Endothelial cell of umbilical vein (primary cell): ENCODE results near the gene CHSY3. TPM values are rescaled to one million over a fixed set of nuclear protein-coding genes. Genes with fewer than 3 reads are reported as not detected.
A peak's percentile ranks its signal among the peaks of the same experiment; 100 is the strongest.

Source experiments
- BruUV-seq: library from RNA; stranded (reverse); fragments of 400-500 nt; replicated peaks from 2 replicates; lab custom pipeline; 2021; lab: Mats Ljungman, UMichigan
- CTCF ChIA-PET: fragments of 300-600, 350-600 bp; sonication (Branson Sonifier 250); formaldehyde crosslinking; loops from one replicate; lab custom pipeline; 2021; ENCODE audit warnings: antibody characterized with exemption, inconsistent platforms; lab: Charles Lee
- POLR2A ChIA-PET: fragments of 300-600, 350-600 bp; sonication (Branson Sonifier 250); formaldehyde crosslinking; loops from one replicate; lab custom pipeline; 2021; ENCODE audit warnings: antibody characterized with exemption, inconsistent platforms; lab: Charles Lee
- DNase-seq: peaks from one replicate; pipeline ENCODE4 v3.0.0-alpha.2; 2011; ENCODE audit warnings: low read depth, low spot score
- FAIRE-seq: peaks from 2 replicates; lab custom pipeline; 2011; peaks lifted over from hg19 to GRCh38; lab: Jason Lieb, UNC
- H2AFZ ChIP-seq: 2 replicates; pipeline ENCODE4 v1.6.0; 2012; ENCODE audit warnings: low read depth, low read length, control low read depth, inconsistent platforms
- H3K27ac ChIP-seq: 2 replicates; pipeline ENCODE4 v1.5.1; 2011; ENCODE audit warnings: low read depth, mild to moderate bottlenecking, control low read depth, low read length, moderate library complexity; ENCODE audit not compliant: insufficient read depth
- H3K27me3 ChIP-seq, 2 experiments: 2 replicates each; pipeline versions ENCODE4 v1.6.0 to v1.6.1; 2011; ENCODE audit warnings: low read length in 2 of 2, mixed read lengths in 1 of 2; ENCODE audit not compliant: control insufficient read depth in 2 of 2, insufficient read depth in 2 of 2
- H3K36me3 ChIP-seq, 2 experiments: 2 replicates in 1 of 2; 3 replicates in 1 of 2; pipeline ENCODE4 v1.5.1; 2011; ENCODE audit warnings: low read length in 2 of 2, mild to moderate bottlenecking in 1 of 2, moderate library complexity in 1 of 2; ENCODE audit not compliant: control insufficient read depth in 2 of 2, insufficient read depth in 2 of 2; ENCODE audit errors: extremely low read depth in 1 of 2
- H3K4me1 ChIP-seq: 3 replicates; pipeline ENCODE4 v1.5.1; 2011; ENCODE audit warnings: mild to moderate bottlenecking, low read length; ENCODE audit not compliant: control insufficient read depth, insufficient read depth; ENCODE audit errors: extremely low read depth
- H3K4me2 ChIP-seq: 2 replicates; pipeline ENCODE4 v1.6.1; 2011; ENCODE audit warnings: low read length, control low read depth, mixed read lengths; ENCODE audit not compliant: insufficient read depth
- H3K4me3 ChIP-seq, 3 experiments: fragments of 200-600 bp in 1 of 3; sonication (generic), shearing (Covaris generic) in 1 of 3; replicated peaks in 1 of 3; 2 replicates each; pipeline ENCODE4 v1.5.1; 2011 to 2016; ENCODE audit warnings: control low read depth in 3 of 3, low read length in 3 of 3, mild to moderate bottlenecking in 2 of 3, inconsistent platforms in 1 of 3, low read depth in 1 of 3, moderate library complexity in 1 of 3; ENCODE audit not compliant: insufficient read depth in 1 of 3
- H3K79me2 ChIP-seq: 2 replicates; pipeline ENCODE4 v1.6.0; 2012; ENCODE audit warnings: low read length, inconsistent platforms; ENCODE audit not compliant: control insufficient read depth, insufficient read depth
- H3K9ac ChIP-seq: replicated peaks from 2 replicates; pipeline ENCODE3; 2011; ENCODE audit warnings: low read length, control low read depth; ENCODE audit not compliant: insufficient read depth; ENCODE audit errors: extremely low read depth
- H3K9me1 ChIP-seq: replicated peaks from 3 replicates; pipeline ENCODE4 v1.6.0; 2011; ENCODE audit warnings: mild to moderate bottlenecking, low read length; ENCODE audit not compliant: control insufficient read depth, insufficient read depth; ENCODE audit errors: extremely low read depth
- H3K9me3 ChIP-seq: replicated peaks from 2 replicates; pipeline ENCODE4 v1.5.1; 2012; ENCODE audit warnings: low read length, inconsistent platforms; ENCODE audit not compliant: control insufficient read depth, insufficient read depth
- H4K20me1 ChIP-seq: replicated peaks from 2 replicates; pipeline ENCODE3; 2011; ENCODE audit warnings: mild to moderate bottlenecking, low read length; ENCODE audit not compliant: control insufficient read depth, insufficient read depth; ENCODE audit errors: extremely low read depth
- EZH2 ChIP-seq: IDR thresholded peaks from 2 replicates; pipeline ENCODE4 v1.6.1; 2012; ENCODE audit warnings: borderline replicate concordance, low read depth, mild to moderate bottlenecking, moderate library complexity, low read length, inconsistent platforms; ENCODE audit not compliant: severe bottlenecking
- FOS ChIP-seq: IDR thresholded peaks from 2 replicates; pipeline ENCODE4 v1.6.1; 2011; ENCODE audit warnings: mild to moderate bottlenecking, low read length, moderate library complexity, borderline replicate concordance; ENCODE audit not compliant: insufficient read depth
- GATA2 ChIP-seq: IDR thresholded peaks from 2 replicates; pipeline ENCODE4 v1.7.0; 2011; ENCODE audit warnings: low read depth, mild to moderate bottlenecking, moderate library complexity, mixed read lengths, low read length; ENCODE audit not compliant: insufficient read length, insufficient read depth
- JUN ChIP-seq: IDR thresholded peaks from 2 replicates; pipeline ENCODE4 v1.6.1; 2011; ENCODE audit warnings: borderline replicate concordance, low read depth; ENCODE audit not compliant: insufficient read length, insufficient read depth
- MYC ChIP-seq: IDR thresholded peaks from one replicate; pipeline ENCODE4 v1.6.1; 2011; ENCODE audit warnings: mild to moderate bottlenecking, low read depth, low read length
- POLR2A ChIP-seq: IDR thresholded peaks from 2 replicates; pipeline ENCODE4 v1.6.1; 2012; ENCODE audit warnings: low read depth, mild to moderate bottlenecking, control low read depth, low read length
- POLR2AphosphoS5 ChIP-seq: IDR thresholded peaks from 2 replicates; pipeline ENCODE4 v1.6.1; 2012; ENCODE audit warnings: low read depth, mild to moderate bottlenecking, control low read depth, low read length, moderate library complexity; ENCODE audit not compliant: insufficient read depth
- dilution Hi-C: fragments of 300-500 bp; cut with MboI; formaldehyde crosslinking; loops from one replicate; pipeline ENCODE4 v1.15.0; 2019; ENCODE audit warnings: low sequenced_read_pairs; ENCODE audit not compliant: extremely low pct_ligation_motif_present
- intact Hi-C: fragments of 100-400 bp; cut with micrococcal nuclease; formaldehyde crosslinking; loops from one replicate; pipeline ENCODE4 v1.10.0; 2022
- polyA plus RNA-seq, 4 experiments: library from polyadenylated mRNA; depleted of rRNA in 3 of 4; stranded (reverse) in 3 of 4; unstranded in 1 of 4; fragments of >200 nt; gene quantifications; 2 replicates each; pipeline versions ENCODE4 v1.2.1 to v1.2.3, GENCODE V29; 2011 to 2012; ENCODE audit warnings: missing spikeins in 1 of 4
- total RNA-seq: library from RNA; stranded (reverse); gene quantifications from 2 replicates; pipeline ENCODE4 v1.2.3, GENCODE V29; 2021
- TF ChIP-seq, protein P1 (sequence below), 2 donors: IDR thresholded peaks; 1 replicate in 1 of 2; 2 replicates in 1 of 2; pipeline ENCODE4 v1.5.1; 2011; ENCODE audit warnings: low read length in 2 of 2, mild to moderate bottlenecking in 2 of 2, moderate library complexity in 2 of 2, control low read depth in 1 of 2, inconsistent platforms in 1 of 2, low read depth in 1 of 2; ENCODE audit not compliant: insufficient read depth in 1 of 2; ENCODE audit errors: extremely low read depth in 1 of 2
- TF ChIP-seq, protein P2 (sequence below): IDR thresholded peaks from 2 replicates; pipeline ENCODE4 v1.6.1; 2011; ENCODE audit not compliant: insufficient read depth, insufficient read length

The CHSY3 gene
- total and polyA plus RNA-seq, 2 donors (not counting 3 experiments of a cell fraction or from before 2014, with no cell fraction given) = 2.2 to 8.4 TPM

DNA sequence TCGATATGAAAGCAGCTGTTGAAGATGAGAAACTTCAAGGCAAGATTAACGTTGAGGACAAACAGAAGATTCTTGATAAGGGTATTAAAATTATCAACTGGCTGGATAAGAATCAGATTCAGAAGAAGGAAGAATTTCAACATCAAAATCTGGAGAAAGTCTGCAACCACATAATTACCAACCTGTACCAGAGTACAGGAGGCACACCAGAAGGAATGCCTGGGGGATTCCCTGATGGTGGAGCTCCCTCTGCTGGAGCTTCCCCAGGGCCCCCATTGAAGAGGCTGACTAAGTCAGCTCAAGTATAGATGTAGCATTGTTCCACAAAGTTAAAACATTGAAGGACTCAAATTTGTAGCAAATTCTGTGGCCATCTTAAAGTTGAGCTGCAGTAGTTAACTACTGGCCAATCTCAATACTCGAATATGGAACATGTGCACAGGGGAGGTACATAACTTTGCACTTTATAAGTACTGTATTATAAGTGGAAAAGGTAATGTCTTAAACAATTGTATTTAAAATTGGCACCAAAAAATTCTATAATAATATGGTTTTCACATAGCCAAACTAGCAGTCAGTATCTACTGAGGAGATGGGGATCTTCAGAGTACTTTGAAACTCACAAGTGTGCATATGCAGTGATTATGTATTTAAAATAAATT, 237.5 kb downstream of the CHSY3 start:
- FAIRE-seq (peak; percentile 31), DNase-seq (peak; percentile 57)
- Histone ChIP-seq H3K79me2 (no peaks in the 10 kb centered on the region), H3K4me3 (no peak overlapping the region), H3K9me1 (no peaks in the 10 kb centered on the region), H3K4me2 (no peak overlapping the region), H3K36me3 (no peaks in the 10 kb centered on the region), H3K9me3 (no peaks in the 10 kb centered on the region), H3K4me1 (no peaks in the 10 kb centered on the region), H2AFZ (no peak overlapping the region), H3K27me3 (no peaks in the 10 kb centered on the region), H3K9ac (no peak overlapping the region), H3K27ac (no peak overlapping the region), H4K20me1 (no peaks in the 10 kb centered on the region)
- BruUV-seq = no TSS peak
- intact Hi-C loops (loop anchor here (1.0 to 5.0 kb wide), 5 partner anchors 32 to 370 kb away; partner anchors contain the start of gene CHSY3), dilution Hi-C loops (no loop called here)
- TF ChIP-seq, protein P1, sequence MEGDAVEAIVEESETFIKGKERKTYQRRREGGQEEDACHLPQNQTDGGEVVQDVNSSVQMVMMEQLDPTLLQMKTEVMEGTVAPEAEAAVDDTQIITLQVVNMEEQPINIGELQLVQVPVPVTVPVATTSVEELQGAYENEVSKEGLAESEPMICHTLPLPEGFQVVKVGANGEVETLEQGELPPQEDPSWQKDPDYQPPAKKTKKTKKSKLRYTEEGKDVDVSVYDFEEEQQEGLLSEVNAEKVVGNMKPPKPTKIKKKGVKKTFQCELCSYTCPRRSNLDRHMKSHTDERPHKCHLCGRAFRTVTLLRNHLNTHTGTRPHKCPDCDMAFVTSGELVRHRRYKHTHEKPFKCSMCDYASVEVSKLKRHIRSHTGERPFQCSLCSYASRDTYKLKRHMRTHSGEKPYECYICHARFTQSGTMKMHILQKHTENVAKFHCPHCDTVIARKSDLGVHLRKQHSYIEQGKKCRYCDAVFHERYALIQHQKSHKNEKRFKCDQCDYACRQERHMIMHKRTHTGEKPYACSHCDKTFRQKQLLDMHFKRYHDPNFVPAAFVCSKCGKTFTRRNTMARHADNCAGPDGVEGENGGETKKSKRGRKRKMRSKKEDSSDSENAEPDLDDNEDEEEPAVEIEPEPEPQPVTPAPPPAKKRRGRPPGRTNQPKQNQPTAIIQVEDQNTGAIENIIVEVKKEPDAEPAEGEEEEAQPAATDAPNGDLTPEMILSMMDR (IDR thresholded peaks at IDR 0.05; ENCODE audit: extremely low read depth in 1 of 2, insufficient read depth in 1 of 2, low read depth in 1 of 2, low read length in 2 of 2) = peak; percentile 57 to 75
- TF ChIP-seq, protein P2, sequence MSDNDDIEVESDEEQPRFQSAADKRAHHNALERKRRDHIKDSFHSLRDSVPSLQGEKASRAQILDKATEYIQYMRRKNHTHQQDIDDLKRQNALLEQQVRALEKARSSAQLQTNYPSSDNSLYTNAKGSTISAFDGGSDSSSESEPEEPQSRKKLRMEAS = no peak
- no peak for TF ChIP-seq JUN
- POLR2A ChIA-PET = no interaction called here
- CTCF ChIA-PET = interaction anchor here (0.7 to 6.3 kb wide), 22 partner anchors 10 to 569 kb away, joined by 3 to 60 read pairs (median 4); partner anchors contain the start of gene CHSY3

DNA sequence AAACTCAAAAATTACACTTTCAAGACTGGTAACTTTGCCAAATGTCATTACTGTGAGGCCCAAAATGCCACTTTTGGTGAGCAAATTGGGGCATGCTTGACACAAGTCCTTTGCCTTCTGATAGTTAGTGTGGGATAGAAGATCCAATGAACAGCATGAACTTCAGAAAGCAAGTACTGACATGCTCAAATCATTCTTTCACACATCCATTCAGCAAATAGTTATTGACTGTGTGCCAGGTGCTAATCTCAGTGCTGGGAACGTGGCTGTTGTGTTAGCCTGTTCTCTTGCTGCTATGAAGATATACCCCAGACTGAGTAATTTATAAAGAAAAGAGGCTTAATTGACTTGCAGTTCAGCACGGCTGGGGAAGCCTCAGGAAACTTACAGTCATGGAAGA, 247.0 kb downstream of the CHSY3 start:
- intact Hi-C loops (no loop called here), dilution Hi-C loops (no loop called here)
- FAIRE-seq (no peak), DNase-seq (no peak)
- TF ChIP-seq POLR2AphosphoS5 (no peak), JUN (no peak), GATA2 (no peak), FOS (no peak), EZH2 (no peak), MYC (no peak), POLR2A (no peak)
- TF ChIP-seq, protein P2 = no peak
- TF ChIP-seq, protein P1 (IDR thresholded peaks at IDR 0.05; ENCODE audit: extremely low read depth in 1 of 2, insufficient read depth in 1 of 2, low read depth in 1 of 2, low read length in 2 of 2) = no peak
- no peak overlapping the region for H3K27ac ChIP-seq
- H3K4me1 ChIP-seq = no peaks in the 10 kb centered on the region
- ChIA-PET CTCF (no interaction called here), POLR2A (no interaction called here)
- no peaks in the 10 kb centered on the region for H3K9me3 ChIP-seq
- H3K27me3 ChIP-seq = no peaks in the 10 kb centered on the region
- BruUV-seq = no TSS peak
- H2AFZ ChIP-seq = no peak overlapping the region
- H3K36me3 ChIP-seq = no peaks in the 10 kb centered on the region
- H3K4me2 ChIP-seq = no peak overlapping the region
- H3K4me3 ChIP-seq = no peak overlapping the region
- no peaks in the 10 kb centered on the region for H3K9me1 ChIP-seq
- no peaks in the 10 kb centered on the region for H4K20me1 ChIP-seq
- no peak overlapping the region for H3K9ac ChIP-seq
- no peaks in the 10 kb centered on the region for H3K79me2 ChIP-seq
